NCI-H2107 (cell line): Measurements from ENCODE around the gene CLIC5.
A peak's percentile ranks its signal among the peaks of the same experiment; 100 is the strongest.

ENCODE experiments used
- DNase-seq: peaks from one replicate; lab custom pipeline; 2025; lab: John Stamatoyannopoulos, UW

The CLIC5 gene

DNA sequence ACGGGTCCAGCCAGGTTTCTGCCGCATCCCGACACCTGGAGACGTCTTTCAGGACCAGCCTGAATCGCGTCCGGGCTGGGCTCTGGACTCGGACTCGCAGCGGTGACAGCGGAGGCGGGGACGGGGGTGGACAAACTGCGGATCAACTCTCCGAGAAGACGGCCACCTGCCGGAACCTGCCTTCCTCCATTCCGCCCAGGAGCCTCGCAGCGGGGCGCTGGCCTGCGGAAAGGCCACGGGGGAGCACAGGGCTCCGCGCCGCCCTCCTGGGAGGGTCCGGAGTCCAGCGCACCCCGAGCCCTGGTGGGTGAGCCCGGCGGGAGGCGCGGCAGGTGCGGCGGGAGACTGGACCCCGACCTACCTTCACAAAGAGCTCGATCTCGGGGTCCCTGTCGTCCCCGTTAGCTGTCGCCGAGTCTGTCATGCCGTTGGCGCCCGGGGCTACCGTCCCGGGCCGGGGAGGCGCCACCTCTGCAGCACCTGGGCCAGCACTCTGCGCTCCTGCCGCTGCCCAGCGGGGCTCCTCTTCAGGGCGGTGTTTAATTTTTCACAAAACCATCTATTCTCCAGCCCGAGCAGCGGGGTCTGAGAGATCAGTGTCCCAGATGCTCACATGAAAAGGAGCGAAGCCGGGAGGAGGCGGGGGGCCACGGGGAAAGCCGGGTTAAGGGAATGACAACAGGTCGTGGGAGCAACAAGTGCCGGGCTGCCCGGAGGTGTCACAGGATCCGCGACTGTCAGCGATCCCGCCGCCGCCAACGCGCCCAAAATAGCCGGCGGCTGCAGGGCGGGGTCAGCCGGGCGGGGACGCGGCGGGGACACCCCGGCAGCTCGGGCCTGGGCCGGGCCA lies at the start of gene CLIC5:
CLIC5 (minus strand) TSS at position 742 of the 850 bp plus-strand sequence; CDS start at position 424, 318 bp downstream.
- DNase-seq = no peak

GRCh38 chr6:46062991-46063390 lies 47.3 kb upstream of the CLIC5 start:
- DNase-seq = no peak

DNA sequence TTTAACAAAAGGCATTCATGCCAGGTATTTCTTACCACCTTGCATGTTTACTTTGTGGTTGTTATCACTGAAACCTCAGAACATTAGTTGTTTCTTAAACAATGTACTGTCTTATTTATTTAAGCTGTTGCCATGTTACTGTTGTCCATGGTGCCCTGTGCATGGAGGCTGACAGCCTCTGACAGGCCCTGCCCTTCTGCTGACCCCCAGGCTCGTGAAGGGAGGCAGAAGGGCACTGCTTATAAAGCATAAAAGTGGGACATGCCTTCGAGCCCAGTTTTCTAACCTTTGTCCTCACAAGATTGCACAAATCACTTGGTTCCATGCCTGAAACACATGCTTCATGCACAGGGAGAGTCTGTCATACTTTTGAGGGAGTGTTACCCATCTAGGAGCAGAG lies 46.7 kb upstream of the CLIC5 start:
- DNase-seq = no peak

DNA sequence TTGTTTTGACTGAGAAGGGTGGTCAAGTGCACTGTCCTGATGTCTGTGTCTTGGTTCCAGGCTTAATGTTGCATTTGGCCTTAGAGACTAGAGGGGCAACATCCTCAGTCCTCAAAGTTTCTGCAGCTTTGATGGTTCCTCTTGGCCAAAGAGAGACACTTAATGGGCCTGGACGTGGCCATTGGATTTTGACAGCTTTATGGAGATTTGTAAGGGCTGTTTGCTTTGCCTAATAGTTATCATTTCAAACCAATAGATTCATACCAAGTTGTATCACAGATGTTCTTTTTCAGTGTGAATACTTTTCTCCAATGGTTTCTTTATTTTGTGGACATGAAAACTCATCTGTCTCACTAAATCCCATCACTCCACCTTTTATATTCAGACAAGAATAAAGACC lies 45.8 kb upstream of the CLIC5 start:
- DNase-seq = no peak

GRCh38 chr6:46059608-46060007 lies 43.9 kb upstream of the CLIC5 start:
- no peak for DNase-seq

DNA sequence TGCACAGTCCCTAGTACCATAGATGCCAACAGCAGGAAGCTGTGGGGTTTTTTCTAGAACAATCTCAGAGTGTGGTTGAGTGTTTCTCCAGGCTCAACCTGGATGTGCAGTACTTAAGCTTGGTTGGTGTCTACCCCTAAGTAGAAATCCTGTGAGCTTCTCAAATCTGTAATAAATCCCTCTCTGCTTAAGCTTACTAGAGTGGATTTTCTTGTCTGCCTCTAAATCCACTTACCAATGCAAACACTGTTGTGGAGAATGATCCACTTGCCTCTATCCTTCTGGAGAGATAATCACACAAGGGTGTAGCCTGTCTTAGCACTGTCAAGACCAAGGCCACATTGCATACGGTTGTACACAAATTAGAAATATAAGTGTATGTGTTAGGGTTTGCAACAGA lies 43.3 kb upstream of the CLIC5 start:
- DNase-seq = no peak

DNA sequence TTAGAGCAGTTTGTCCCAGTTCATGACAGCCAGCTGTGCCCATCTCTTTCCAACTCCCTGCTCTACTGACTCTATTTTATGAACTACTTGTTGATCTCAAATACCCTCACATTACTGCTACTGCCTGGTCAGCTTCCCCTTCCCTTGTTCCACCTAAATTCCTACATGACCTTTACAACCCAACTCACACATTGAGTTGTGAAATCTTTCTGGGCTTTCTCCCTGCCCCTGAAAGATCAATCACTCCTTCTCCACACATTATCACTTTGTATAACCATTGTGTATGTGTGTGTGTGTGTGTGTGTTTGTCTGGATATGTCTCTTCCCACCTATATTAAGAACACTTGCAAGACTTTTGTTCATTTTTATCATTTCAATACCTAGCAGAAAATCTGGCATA lies 42.1 kb upstream of the CLIC5 start:
- no peak for DNase-seq

- DNase-seq = no peak
Measured at GRCh38 chr6:46056906-46057529, 41.4 kb upstream of the CLIC5 start.

GRCh38 chr6:46054516-46054915 lies 38.9 kb upstream of the CLIC5 start:
- no peak for DNase-seq

- no peak for DNase-seq
Measured at GRCh38 chr6:46053039-46053933, 37.6 kb upstream of the CLIC5 start.

GRCh38 chr6:46052479-46052878 lies 36.8 kb upstream of the CLIC5 start:
- no peak for DNase-seq

- no peak for DNase-seq
Measured at GRCh38 chr6:46051962-46052361, 36.3 kb upstream of the CLIC5 start.

DNA sequence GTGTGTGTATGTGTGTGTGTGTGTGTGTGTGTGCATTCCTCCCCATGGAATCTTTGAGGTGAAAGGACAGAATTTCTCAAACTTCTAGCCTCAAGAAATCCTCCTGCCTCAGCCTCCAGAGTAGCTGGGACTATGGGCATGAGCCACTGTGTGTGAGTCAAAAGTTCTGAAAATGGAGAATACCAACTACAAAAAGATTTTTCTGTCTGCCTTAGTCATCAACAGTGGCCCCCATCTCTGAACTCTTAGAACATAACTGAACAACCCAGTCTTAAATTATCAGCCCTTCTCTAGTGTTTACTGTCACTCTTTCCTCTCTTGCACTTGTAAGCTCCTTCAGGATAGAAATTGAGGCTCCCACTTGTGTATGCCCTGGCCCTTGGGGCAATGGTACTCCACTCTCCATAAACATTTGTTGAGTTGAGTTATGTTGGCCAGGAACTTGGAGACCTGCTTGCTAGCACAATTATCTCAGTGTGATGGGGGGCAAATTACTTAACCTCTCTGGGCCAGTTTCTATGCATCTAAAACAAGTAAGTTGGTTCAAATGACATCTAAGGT lies 35.3 kb upstream of the CLIC5 start:
- no peak for DNase-seq

DNA sequence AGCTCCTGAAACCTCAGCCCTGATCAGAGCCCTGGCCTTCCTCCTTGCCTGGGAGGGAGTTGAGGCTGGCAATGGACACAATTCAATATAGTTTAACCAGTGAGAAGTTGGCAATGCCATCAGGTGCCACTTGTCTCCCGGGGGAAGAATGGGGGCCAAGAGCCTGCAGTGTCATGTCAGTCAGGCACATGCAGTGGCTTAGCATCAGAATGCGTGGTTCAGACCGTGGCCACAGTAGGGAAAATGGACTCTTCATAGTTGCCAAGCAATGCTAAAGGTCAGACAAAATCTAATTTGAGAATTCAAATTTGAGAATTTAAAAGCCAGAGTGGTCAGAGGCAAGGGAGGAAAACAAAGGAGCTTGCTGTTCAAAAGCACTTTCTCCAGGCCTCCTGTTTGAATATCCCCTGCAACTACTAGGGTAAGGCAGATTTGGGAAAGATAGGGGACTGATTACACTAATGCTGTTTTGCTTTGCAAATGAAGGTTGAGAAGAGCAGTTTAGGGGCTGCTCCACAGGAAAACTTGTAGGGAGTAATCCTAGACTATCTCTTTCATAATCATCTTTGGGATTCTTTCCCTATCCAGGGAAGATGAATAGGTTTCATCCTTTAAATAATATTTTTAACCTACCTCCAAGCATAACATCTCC lies 33.1 kb upstream of the CLIC5 start:
- no peak for DNase-seq

GRCh38 chr6:46046558-46047174 lies 31.0 kb upstream of the CLIC5 start:
- DNase-seq = no peak

- no peak for DNase-seq
Measured at GRCh38 chr6:46044881-46045617, 29.4 kb upstream of the CLIC5 start.

DNA sequence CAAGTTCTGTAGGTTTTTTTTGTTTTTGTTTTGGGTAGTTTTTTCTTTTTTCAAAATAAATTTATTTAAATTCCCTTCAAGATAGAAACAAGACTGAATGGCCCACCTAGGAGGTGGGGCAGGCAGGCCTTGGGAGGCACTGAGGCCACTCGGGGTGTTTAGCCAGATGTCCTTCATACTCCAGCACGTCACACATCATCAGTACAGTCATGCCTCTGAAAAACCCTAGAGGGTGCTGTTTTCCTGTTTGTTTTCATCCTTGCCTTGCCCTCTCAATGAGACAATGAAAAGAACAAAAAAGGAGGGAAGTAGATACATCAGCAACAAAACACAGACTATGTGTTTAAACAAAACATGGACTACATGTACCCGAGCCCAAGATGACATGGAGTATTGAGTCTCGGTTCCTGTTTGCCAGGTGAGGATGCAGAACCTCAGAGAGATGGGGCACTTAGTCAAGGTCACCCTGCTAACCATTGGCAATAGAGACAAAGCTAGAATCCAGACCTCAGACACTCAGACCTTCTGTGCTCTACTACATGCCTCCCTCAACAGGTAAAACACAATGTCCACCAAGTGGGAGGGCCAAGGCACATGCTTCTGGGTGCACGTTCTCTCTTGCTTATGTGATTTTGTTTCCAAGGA lies 26.8 kb upstream of the CLIC5 start:
- DNase-seq = peak; percentile 3

DNA sequence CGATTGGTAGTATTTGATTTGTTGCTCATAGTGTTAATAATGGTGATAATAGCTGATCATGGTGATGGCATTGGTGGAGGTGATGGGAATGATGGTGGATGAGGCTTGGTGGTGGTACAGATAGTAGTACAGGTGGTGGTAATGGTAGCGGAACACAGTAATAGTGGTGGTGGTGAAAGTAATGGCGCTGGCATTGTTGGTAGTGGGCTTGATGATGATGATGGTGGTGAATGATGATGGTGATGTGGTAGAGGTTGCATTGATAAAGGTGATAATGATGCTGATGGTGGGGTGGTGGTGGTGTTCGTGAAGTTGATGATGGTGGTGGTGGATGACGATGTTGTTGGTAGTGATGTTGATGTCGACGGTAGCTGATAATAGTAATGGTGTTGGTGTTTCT lies 24.6 kb upstream of the CLIC5 start:
- DNase-seq = no peak

DNA sequence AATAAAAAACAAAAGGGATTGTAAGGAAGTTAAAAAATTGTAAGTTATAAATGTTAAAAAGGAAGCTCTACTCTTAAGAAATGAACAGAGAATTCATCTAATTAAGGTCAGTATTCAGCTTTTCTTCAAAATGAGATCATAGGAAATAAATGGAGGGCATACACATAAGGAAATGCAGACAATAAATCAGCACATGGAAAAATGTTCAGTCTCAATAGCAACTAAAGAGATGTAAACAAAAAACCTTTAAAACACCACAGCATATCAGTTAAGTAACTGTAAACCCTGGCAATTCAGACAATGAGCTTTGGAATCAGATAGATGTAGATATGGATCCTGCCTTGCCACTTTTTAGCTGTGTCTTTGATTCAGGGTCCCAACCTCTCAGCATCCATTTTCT lies 24.0 kb upstream of the CLIC5 start:
- DNase-seq = no peak

- DNase-seq = no peak
Measured at GRCh38 chr6:46036911-46037310, 21.3 kb upstream of the CLIC5 start.
